Neural cell (in vitro differentiated cells): ENCODE measurements around the gene RUFY4. TPM values are rescaled to one million over a fixed set of nuclear protein-coding genes. Genes with fewer than 3 reads are reported as not detected.

Source experiments
- H2AFZ ChIP-seq: fragments of 200-600, 300-800 bp; sonication (generic), shearing (Covaris generic); 2 replicates; pipeline ENCODE4 v1.6.0; 2014; ENCODE audit warnings: low read depth, mild to moderate bottlenecking, antibody characterized with exemption, low read length, moderate library complexity
- H3F3A ChIP-seq: fragments of 200-600 bp; shearing (Covaris generic); 2 replicates; pipeline ENCODE4 v1.6.1; 2016; ENCODE audit warnings: mild to moderate bottlenecking, moderate library complexity, mixed read lengths, antibody characterized with exemption, low read length; ENCODE audit not compliant: insufficient read depth, poor library complexity, severe bottlenecking
- H3K27ac ChIP-seq: fragments of 200-600, 300-800 bp; sonication (generic), shearing (Covaris generic); 2 replicates; pipeline ENCODE4 v1.5.1; 2014; ENCODE audit warnings: mild to moderate bottlenecking, low read length, moderate library complexity
- H3K27me3 ChIP-seq: fragments of 300-800, 200-600 bp; sonication (generic), shearing (Covaris generic); 2 replicates; pipeline ENCODE4 v1.6.0; 2014; ENCODE audit warnings: mild to moderate bottlenecking, low read depth, low read length, moderate library complexity; ENCODE audit not compliant: insufficient read depth
- H3K36me3 ChIP-seq: fragments of 300-800, 200-600 bp; sonication (generic), shearing (Covaris generic); 2 replicates; pipeline ENCODE4 v1.5.1; 2014; ENCODE audit warnings: mild to moderate bottlenecking, antibody characterized with exemption, low read length, moderate library complexity; ENCODE audit not compliant: insufficient read depth
- H3K4me2 ChIP-seq: fragments of 300-800, 200-600 bp; sonication (generic), shearing (Covaris generic); 2 replicates; pipeline ENCODE4 v1.6.0; 2014; ENCODE audit warnings: mild to moderate bottlenecking, low read length
- H3K4me3 ChIP-seq: fragments of 300-800, 200-600 bp; sonication (generic), shearing (Covaris generic); 2 replicates; pipeline ENCODE4 v1.5.1; 2014; ENCODE audit warnings: mild to moderate bottlenecking, low read length, moderate library complexity
- H3K79me2 ChIP-seq: fragments of 200-600 bp; shearing (Covaris generic); replicated peaks from 2 replicates; pipeline ENCODE4 v1.6.0; 2014; ENCODE audit warnings: mild to moderate bottlenecking, low read length, moderate library complexity; ENCODE audit not compliant: insufficient read depth
- H3K9ac ChIP-seq: fragments of 300-800, 200-600 bp; sonication (generic), shearing (Covaris generic); 2 replicates; pipeline ENCODE4 v1.6.1; 2016; ENCODE audit warnings: mild to moderate bottlenecking, low read length, mixed read lengths
- H3K9me2 ChIP-seq: fragments of 200-600 bp; shearing (Covaris generic); 2 replicates; pipeline ENCODE4 v1.6.1; 2016; ENCODE audit warnings: mild to moderate bottlenecking, low read length, mixed read lengths; ENCODE audit not compliant: insufficient read depth
- H3K9me3 ChIP-seq: fragments of 200-600, 300-800 bp; sonication (generic), shearing (Covaris generic); 2 replicates; pipeline ENCODE4 v1.6.1; 2016; ENCODE audit warnings: mild to moderate bottlenecking, mixed run types, low read length, moderate library complexity, mixed read lengths
- H4K20me1 ChIP-seq: fragments of 200-600 bp; shearing (Covaris generic); 2 replicates; pipeline ENCODE4 v1.6.1; 2016; ENCODE audit warnings: mild to moderate bottlenecking, mixed run types; ENCODE audit not compliant: insufficient read depth
- CTCF ChIP-seq: fragments of 450-650 bp; IDR thresholded peaks from 2 replicates; pipeline ENCODE4 v1.5.1; 2014; ENCODE audit warnings: antibody characterized with exemption, mild to moderate bottlenecking, moderate library complexity; ENCODE audit not compliant: poor library complexity, severe bottlenecking
- EP300 ChIP-seq: fragments of 450-650 bp; conservative IDR thresholded peaks from 2 replicates; pipeline ENCODE4 v1.6.1; 2014; ENCODE audit warnings: antibody characterized with exemption, mild to moderate bottlenecking, moderate library complexity; ENCODE audit not compliant: poor library complexity, severe bottlenecking
- EZH2 ChIP-seq: fragments of 200-600, 300-800 bp; shearing (Covaris generic), sonication (generic); IDR thresholded peaks from 2 replicates; pipeline ENCODE4 v1.6.1; 2014; ENCODE audit warnings: antibody characterized with exemption, low read length, borderline replicate concordance, mild to moderate bottlenecking; ENCODE audit not compliant: insufficient read depth, poor library complexity, severe bottlenecking
- MXI1 ChIP-seq: fragments of 450-650 bp; conservative IDR thresholded peaks from 2 replicates; pipeline ENCODE4 v1.6.1; 2014; ENCODE audit warnings: antibody characterized with exemption, mild to moderate bottlenecking; ENCODE audit not compliant: poor library complexity, severe bottlenecking
- POLR2AphosphoS5 ChIP-seq: IDR thresholded peaks from 2 replicates; pipeline ENCODE4 v1.6.1; 2012
- RAD21 ChIP-seq: fragments of 450-650 bp; conservative IDR thresholded peaks from 2 replicates; pipeline ENCODE4 v1.6.1; 2014; ENCODE audit warnings: antibody characterized with exemption, mild to moderate bottlenecking, moderate library complexity
- SMC3 ChIP-seq: fragments of 450-650 bp; conservative IDR thresholded peaks from 2 replicates; pipeline ENCODE4 v1.6.1; 2014; ENCODE audit warnings: antibody characterized with exemption, mild to moderate bottlenecking, moderate library complexity; ENCODE audit not compliant: poor library complexity
- TAF1 ChIP-seq: IDR thresholded peaks from 2 replicates; pipeline ENCODE4 v1.6.1; 2012; ENCODE audit warnings: low read depth
- polyA plus RNA-seq: library from polyadenylated mRNA; depleted of rRNA; stranded (reverse); fragments of >200 nt; gene quantifications from 2 replicates; pipeline ENCODE4 v1.2.3, GENCODE V29; 2014
- TF ChIP-seq, protein P1 (sequence below): IDR thresholded peaks from 2 replicates; pipeline ENCODE4 v1.6.1; 2012; ENCODE audit warnings: borderline replicate concordance

The RUFY4 gene
- polyA plus RNA-seq, 1 donor from 2014 or later: not detected

DNA sequence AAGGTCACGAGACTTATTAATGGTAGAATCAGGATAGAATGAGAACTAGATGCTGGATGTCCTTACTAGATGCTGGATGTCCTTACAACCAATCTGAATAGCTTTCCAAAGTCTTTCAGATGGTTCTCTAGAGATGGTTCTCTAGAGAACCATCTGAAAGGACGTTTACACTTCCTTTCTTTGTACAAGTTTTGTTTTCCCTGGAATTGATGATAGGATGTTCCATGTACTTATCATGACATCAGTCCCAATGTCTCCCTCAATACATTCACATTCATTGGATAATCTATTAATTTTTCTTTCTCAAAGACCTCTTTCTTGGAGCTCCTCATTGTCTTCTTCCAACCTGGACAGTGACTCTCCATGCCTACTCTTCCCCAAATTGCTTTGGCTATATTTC lies 28.2 kb upstream of the RUFY4 start:
- Histone ChIP-seq H2AFZ (no peak overlapping the region), H3F3A (no peaks in the 10 kb centered on the region), H3K9me2 (no peaks in the 10 kb centered on the region), H3K36me3 (no peaks in the 10 kb centered on the region), H3K4me2 (no peak overlapping the region), H3K79me2 (no peaks in the 10 kb centered on the region), H3K27me3 (no peaks in the 10 kb centered on the region), H3K27ac (no peak overlapping the region), H3K4me3 (no peak overlapping the region), H3K9ac (no peak overlapping the region), H3K9me3 (no peaks in the 10 kb centered on the region), H4K20me1 (no peaks in the 10 kb centered on the region)
- TF ChIP-seq MXI1 (no peak), CTCF (no peak), EP300 (no peak), POLR2AphosphoS5 (no peak), TAF1 (no peak), RAD21 (no peak), SMC3 (no peak), EZH2 (no peak)
- TF ChIP-seq, protein P1, sequence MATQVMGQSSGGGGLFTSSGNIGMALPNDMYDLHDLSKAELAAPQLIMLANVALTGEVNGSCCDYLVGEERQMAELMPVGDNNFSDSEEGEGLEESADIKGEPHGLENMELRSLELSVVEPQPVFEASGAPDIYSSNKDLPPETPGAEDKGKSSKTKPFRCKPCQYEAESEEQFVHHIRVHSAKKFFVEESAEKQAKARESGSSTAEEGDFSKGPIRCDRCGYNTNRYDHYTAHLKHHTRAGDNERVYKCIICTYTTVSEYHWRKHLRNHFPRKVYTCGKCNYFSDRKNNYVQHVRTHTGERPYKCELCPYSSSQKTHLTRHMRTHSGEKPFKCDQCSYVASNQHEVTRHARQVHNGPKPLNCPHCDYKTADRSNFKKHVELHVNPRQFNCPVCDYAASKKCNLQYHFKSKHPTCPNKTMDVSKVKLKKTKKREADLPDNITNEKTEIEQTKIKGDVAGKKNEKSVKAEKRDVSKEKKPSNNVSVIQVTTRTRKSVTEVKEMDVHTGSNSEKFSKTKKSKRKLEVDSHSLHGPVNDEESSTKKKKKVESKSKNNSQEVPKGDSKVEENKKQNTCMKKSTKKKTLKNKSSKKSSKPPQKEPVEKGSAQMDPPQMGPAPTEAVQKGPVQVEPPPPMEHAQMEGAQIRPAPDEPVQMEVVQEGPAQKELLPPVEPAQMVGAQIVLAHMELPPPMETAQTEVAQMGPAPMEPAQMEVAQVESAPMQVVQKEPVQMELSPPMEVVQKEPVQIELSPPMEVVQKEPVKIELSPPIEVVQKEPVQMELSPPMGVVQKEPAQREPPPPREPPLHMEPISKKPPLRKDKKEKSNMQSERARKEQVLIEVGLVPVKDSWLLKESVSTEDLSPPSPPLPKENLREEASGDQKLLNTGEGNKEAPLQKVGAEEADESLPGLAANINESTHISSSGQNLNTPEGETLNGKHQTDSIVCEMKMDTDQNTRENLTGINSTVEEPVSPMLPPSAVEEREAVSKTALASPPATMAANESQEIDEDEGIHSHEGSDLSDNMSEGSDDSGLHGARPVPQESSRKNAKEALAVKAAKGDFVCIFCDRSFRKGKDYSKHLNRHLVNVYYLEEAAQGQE: no peak

GRCh38 chr2:218041302-218042168 lies 27.5 kb upstream of the RUFY4 start:
- H3K79me2 ChIP-seq: no peaks in the 10 kb centered on the region
- H3K9me3 ChIP-seq: no peaks in the 10 kb centered on the region
- no peak overlapping the region for H3K9ac ChIP-seq
- no peak overlapping the region for H3K27ac ChIP-seq
- no peaks in the 10 kb centered on the region for H3K27me3 ChIP-seq
- H4K20me1 ChIP-seq: no peaks in the 10 kb centered on the region
- H3K36me3 ChIP-seq: no peaks in the 10 kb centered on the region
- H3K9me2 ChIP-seq: no peaks in the 10 kb centered on the region
- H3F3A ChIP-seq: no peaks in the 10 kb centered on the region
- no peak overlapping the region for H3K4me3 ChIP-seq
- no peak overlapping the region for H3K4me2 ChIP-seq
- no peak for TF ChIP-seq SMC3
- no peak for TF ChIP-seq EZH2
- no peak for TF ChIP-seq CTCF
- no peak for TF ChIP-seq EP300
- TF ChIP-seq, protein P1: no peak
- no peak for TF ChIP-seq POLR2AphosphoS5
- no peak for TF ChIP-seq MXI1
- TF ChIP-seq TAF1: no peak
- no peak for TF ChIP-seq RAD21
- no peak overlapping the region for H2AFZ ChIP-seq
